SK-N-SH treated with all-trans-retinoic acid at 6 μM for 48 hours (cell line): ENCODE results near the gene TMPO.

ENCODE experiments used
- ATAC-seq: fragments of 200-7000 bp; cut with Tn5 transposase; 3 replicates; pipeline ENCODE4 v1.9.1; 2020; ENCODE audit warnings: mild to moderate bottlenecking, moderate library complexity
- ARNTL ChIP-seq: fragments of 450-650 bp; formaldehyde crosslinking; IDR thresholded peaks from 2 replicates; pipeline ENCODE4 v1.5.0; 2020; ENCODE audit warnings: low read depth, mild to moderate bottlenecking, moderate library complexity, borderline replicate concordance
- BACH2 ChIP-seq: fragments of 250-450 bp; sonication (Bioruptor Pico); IDR thresholded peaks from 2 replicates; pipeline ENCODE4 v1.9.0; 2021; ENCODE audit warnings: mild to moderate bottlenecking, borderline replicate concordance
- CSDC2 ChIP-seq: fragments of 250-450 bp; sonication (Bioruptor Pico); IDR thresholded peaks from 2 replicates; pipeline ENCODE4 v1.5.0; 2020; ENCODE audit warnings: mild to moderate bottlenecking, moderate library complexity
- CSRNP3 ChIP-seq: fragments of 250-450 bp; sonication (Bioruptor Pico); IDR thresholded peaks from 2 replicates; pipeline ENCODE4 v1.5.1; 2021; ENCODE audit warnings: mild to moderate bottlenecking, moderate library complexity
- ESRRG ChIP-seq: fragments of 250-450 bp; sonication (Bioruptor Pico); IDR thresholded peaks from 2 replicates; pipeline ENCODE4 v1.6.1; 2021; ENCODE audit warnings: mild to moderate bottlenecking
- GLIS3 ChIP-seq: fragments of 250-450 bp; sonication (Bioruptor Pico); IDR thresholded peaks from 2 replicates; pipeline ENCODE4 v1.5.0; 2020; ENCODE audit warnings: mild to moderate bottlenecking, moderate library complexity
- ISL1 ChIP-seq: fragments of 250-450 bp; sonication (Bioruptor Pico); IDR thresholded peaks from 2 replicates; pipeline ENCODE4 v2.1.2; 2022; ENCODE audit warnings: mild to moderate bottlenecking, moderate library complexity
- OSR1 ChIP-seq: fragments of 250-450 bp; sonication (Bioruptor Pico); IDR thresholded peaks from 2 replicates; pipeline ENCODE4 v1.8.0; 2022; ENCODE audit warnings: moderate library complexity, mild to moderate bottlenecking, inconsistent platforms
- PATZ1 ChIP-seq: fragments of 250-450 bp; sonication (Bioruptor Pico); IDR thresholded peaks from 2 replicates; pipeline ENCODE4 v1.8.0; 2020; ENCODE audit warnings: mild to moderate bottlenecking, moderate library complexity, borderline replicate concordance
- POU6F1 ChIP-seq: fragments of 250-450 bp; sonication (Bioruptor Pico); IDR thresholded peaks from 2 replicates; pipeline ENCODE4 v1.8.0; 2021; ENCODE audit warnings: low read depth, mild to moderate bottlenecking, moderate library complexity, borderline replicate concordance
- PPARA ChIP-seq: fragments of 250-450 bp; sonication (Bioruptor Pico); IDR thresholded peaks from 2 replicates; pipeline ENCODE4 v1.5.0; 2020; ENCODE audit warnings: mild to moderate bottlenecking, borderline replicate concordance
- RARB ChIP-seq: fragments of 250-450 bp; sonication (Bioruptor Pico); IDR thresholded peaks from 2 replicates; pipeline ENCODE4 v1.8.0; 2021; ENCODE audit warnings: mild to moderate bottlenecking, moderate library complexity
- SNAI2 ChIP-seq: fragments of 250-450 bp; sonication (Bioruptor Pico); IDR thresholded peaks from 2 replicates; pipeline ENCODE4 v1.5.0; 2020; ENCODE audit warnings: mild to moderate bottlenecking, moderate library complexity
- TCF4 ChIP-seq: fragments of 250-450 bp; sonication (Bioruptor Pico); IDR thresholded peaks from 2 replicates; pipeline ENCODE4 v1.8.0; 2021; ENCODE audit warnings: mild to moderate bottlenecking, moderate library complexity, borderline replicate concordance
- TOX ChIP-seq: fragments of 250-450 bp; sonication (Bioruptor Pico); IDR thresholded peaks from 2 replicates; pipeline ENCODE4 v1.8.0; 2021; ENCODE audit warnings: mild to moderate bottlenecking, moderate library complexity, borderline replicate concordance
- ZC3H10 ChIP-seq: fragments of 250-450 bp; sonication (Bioruptor Pico); IDR thresholded peaks from 2 replicates; pipeline ENCODE4 v1.5.1; 2021; ENCODE audit warnings: mild to moderate bottlenecking, moderate library complexity
- ZFP3 ChIP-seq: fragments of 250-450 bp; sonication (Bioruptor Pico); IDR thresholded peaks from 2 replicates; pipeline ENCODE4 v1.5.0; 2020; ENCODE audit warnings: mild to moderate bottlenecking, moderate library complexity
- ZFP30 ChIP-seq: fragments of 450-650 bp; formaldehyde crosslinking; IDR thresholded peaks from 2 replicates; pipeline ENCODE4 v1.5.0; 2022; ENCODE audit warnings: mild to moderate bottlenecking, moderate library complexity
- ZNF565 ChIP-seq: fragments of 450-650 bp; formaldehyde crosslinking; conservative IDR thresholded peaks from 2 replicates; pipeline ENCODE4 v1.5.0; 2020; ENCODE audit warnings: low read depth, mild to moderate bottlenecking, moderate library complexity
- ZNF70 ChIP-seq: fragments of 450-650 bp; formaldehyde crosslinking; IDR thresholded peaks from 2 replicates; pipeline ENCODE4 v1.5.0; 2020; ENCODE audit warnings: mild to moderate bottlenecking, moderate library complexity
- ZNF8 ChIP-seq: fragments of 450-650 bp; formaldehyde crosslinking; IDR thresholded peaks from 2 replicates; pipeline ENCODE4 v1.5.0; 2020; ENCODE audit warnings: mild to moderate bottlenecking, moderate library complexity
- TF ChIP-seq, protein P1 (sequence below): fragments of 250-450 bp; sonication (Bioruptor Pico); IDR thresholded peaks from 2 replicates; pipeline ENCODE4 v1.5.1; 2020; ENCODE audit warnings: low read depth, mild to moderate bottlenecking, moderate library complexity
- TF ChIP-seq, protein P2 (sequence below): fragments of 250-450 bp; sonication (Bioruptor Pico); IDR thresholded peaks from 2 replicates; pipeline ENCODE4 v1.5.0; 2020; ENCODE audit warnings: mild to moderate bottlenecking, moderate library complexity

The TMPO gene

DNA sequence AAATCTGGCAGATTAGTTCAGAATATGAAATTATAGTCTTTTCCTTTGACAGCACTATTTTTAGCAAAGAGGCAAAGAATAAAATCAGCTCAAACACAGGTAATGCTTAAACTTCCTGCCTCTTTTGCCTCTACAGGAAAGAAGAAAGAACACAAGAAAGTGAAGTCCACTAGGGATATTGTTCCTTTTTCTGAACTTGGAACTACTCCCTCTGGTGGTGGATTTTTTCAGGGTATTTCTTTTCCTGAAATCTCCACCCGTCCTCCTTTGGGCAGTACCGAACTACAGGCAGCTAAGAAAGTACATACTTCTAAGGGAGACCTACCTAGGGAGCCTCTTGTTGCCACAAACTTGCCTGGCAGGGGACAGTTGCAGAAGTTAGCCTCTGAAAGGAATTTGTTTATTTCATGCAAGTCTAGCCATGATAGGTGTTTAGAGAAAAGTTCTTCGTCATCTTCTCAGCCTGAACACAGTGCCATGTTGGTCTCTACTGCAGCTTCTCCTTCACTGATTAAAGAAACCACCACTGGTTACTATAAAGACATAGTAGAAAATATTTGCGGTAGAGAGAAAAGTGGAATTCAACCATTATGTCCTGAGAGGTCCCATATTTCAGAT is 17.4 kb downstream of the TMPO start:
- no peak for TF ChIP-seq ESRRG
- no peak for TF ChIP-seq ZNF565 (CRISPR knock-in tag)
- no peak for TF ChIP-seq POU6F1 (CRISPR knock-in tag)
- TF ChIP-seq CSRNP3: no peak
- TF ChIP-seq TOX (CRISPR knock-in tag): no peak
- no peak for TF ChIP-seq SNAI2
- TF ChIP-seq ZC3H10 (CRISPR knock-in tag): no peak
- TF ChIP-seq ZNF70: no peak
- TF ChIP-seq, protein P1, sequence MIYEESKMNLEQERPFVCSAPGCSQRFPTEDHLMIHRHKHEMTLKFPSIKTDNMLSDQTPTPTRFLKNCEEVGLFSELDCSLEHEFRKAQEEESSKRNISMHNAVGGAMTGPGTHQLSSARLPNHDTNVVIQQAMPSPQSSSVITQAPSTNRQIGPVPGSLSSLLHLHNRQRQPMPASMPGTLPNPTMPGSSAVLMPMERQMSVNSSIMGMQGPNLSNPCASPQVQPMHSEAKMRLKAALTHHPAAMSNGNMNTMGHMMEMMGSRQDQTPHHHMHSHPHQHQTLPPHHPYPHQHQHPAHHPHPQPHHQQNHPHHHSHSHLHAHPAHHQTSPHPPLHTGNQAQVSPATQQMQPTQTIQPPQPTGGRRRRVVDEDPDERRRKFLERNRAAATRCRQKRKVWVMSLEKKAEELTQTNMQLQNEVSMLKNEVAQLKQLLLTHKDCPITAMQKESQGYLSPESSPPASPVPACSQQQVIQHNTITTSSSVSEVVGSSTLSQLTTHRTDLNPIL (CRISPR knock-in tag): no peak
- TF ChIP-seq, all 23 proteins: peak for 0
- peak; percentile 84 for ATAC-seq

- TF ChIP-seq CSDC2 (CRISPR knock-in tag) (no peak), TOX (CRISPR knock-in tag) (no peak), ZNF8 (CRISPR knock-in tag) (no peak), TCF4 (CRISPR knock-in tag) (no peak), ZFP30 (CRISPR knock-in tag) (no peak), ZNF70 (no peak), OSR1 (CRISPR knock-in tag) (no peak), ZFP3 (no peak), SNAI2 (no peak), ARNTL (CRISPR knock-in tag) (no peak), ISL1 (CRISPR knock-in tag) (no peak), RARB (CRISPR knock-in tag) (no peak), ZNF565 (CRISPR knock-in tag) (no peak), ESRRG (no peak), CSRNP3 (no peak)
- TF ChIP-seq, protein P2, sequence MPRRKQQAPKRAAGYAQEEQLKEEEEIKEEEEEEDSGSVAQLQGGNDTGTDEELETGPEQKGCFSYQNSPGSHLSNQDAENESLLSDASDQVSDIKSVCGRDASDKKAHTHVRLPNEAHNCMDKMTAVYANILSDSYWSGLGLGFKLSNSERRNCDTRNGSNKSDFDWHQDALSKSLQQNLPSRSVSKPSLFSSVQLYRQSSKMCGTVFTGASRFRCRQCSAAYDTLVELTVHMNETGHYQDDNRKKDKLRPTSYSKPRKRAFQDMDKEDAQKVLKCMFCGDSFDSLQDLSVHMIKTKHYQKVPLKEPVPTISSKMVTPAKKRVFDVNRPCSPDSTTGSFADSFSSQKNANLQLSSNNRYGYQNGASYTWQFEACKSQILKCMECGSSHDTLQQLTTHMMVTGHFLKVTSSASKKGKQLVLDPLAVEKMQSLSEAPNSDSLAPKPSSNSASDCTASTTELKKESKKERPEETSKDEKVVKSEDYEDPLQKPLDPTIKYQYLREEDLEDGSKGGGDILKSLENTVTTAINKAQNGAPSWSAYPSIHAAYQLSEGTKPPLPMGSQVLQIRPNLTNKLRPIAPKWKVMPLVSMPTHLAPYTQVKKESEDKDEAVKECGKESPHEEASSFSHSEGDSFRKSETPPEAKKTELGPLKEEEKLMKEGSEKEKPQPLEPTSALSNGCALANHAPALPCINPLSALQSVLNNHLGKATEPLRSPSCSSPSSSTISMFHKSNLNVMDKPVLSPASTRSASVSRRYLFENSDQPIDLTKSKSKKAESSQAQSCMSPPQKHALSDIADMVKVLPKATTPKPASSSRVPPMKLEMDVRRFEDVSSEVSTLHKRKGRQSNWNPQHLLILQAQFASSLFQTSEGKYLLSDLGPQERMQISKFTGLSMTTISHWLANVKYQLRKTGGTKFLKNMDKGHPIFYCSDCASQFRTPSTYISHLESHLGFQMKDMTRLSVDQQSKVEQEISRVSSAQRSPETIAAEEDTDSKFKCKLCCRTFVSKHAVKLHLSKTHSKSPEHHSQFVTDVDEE (CRISPR knock-in tag): no peak
- TF ChIP-seq, protein P1 (CRISPR knock-in tag): no peak
- peak; percentile 51 for ATAC-seq
These were observed 18.4 kb downstream of the TMPO start for GRCh38 chr12:98533723-98534251.

DNA sequence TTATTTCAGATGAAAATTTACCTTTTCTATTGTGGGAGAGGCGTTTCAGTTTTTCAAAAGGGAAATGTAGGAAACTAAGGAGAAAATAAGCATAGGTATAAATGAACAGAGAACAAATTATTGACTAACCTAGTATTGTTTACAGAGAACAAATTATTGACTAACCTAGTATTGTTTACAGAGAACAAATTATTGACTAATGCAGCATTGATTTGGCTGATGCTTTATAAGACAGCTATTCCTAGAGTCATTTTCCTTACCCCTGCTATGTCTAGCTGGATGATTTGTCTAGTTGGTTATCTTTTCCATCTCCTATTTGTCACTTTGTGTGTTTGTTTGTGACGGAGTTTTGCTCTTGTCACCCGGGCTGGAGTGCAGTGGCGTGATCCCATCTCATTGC is 22.6 kb downstream of the TMPO start:
- no peak for ATAC-seq
- TF ChIP-seq, protein P1 (CRISPR knock-in tag): no peak
- TF ChIP-seq CSDC2 (CRISPR knock-in tag) (no peak), TOX (CRISPR knock-in tag) (no peak), OSR1 (CRISPR knock-in tag) (no peak), ZNF8 (CRISPR knock-in tag) (no peak), BACH2 (CRISPR knock-in tag) (no peak), GLIS3 (no peak), PATZ1 (CRISPR knock-in tag) (no peak), ZFP30 (CRISPR knock-in tag) (no peak), ZC3H10 (CRISPR knock-in tag) (no peak), RARB (CRISPR knock-in tag) (no peak), PPARA (CRISPR knock-in tag) (no peak), TCF4 (CRISPR knock-in tag) (no peak), ZNF565 (CRISPR knock-in tag) (no peak), ZNF70 (no peak)
